Subcutaneous adipose tissue (tissue), 4 donors: Measurements from ENCODE around the gene HOXB5. TPM values are rescaled to one million over a fixed set of nuclear protein-coding genes. Genes with fewer than 3 reads are reported as not detected.

Source experiments
- CTCF ChIP-seq: fragments of 450-650 bp; IDR thresholded peaks from one replicate; pipeline ENCODE4 v1.5.1; 2016; ENCODE audit warnings: low read depth, mild to moderate bottlenecking, control low read depth, antibody characterized with exemption, moderate library complexity
- total RNA-seq, 4 donors: library from RNA; depleted of rRNA; stranded (reverse); fragments of >200 nt; gene quantifications; one replicate each; pipeline ENCODE4 v1.1.0, GENCODE V29; 2016

Gene HOXB5
- total RNA-seq, 4 donors from 2014 or later: 0.22 to 0.51 (median 0.35) TPM

- TF ChIP-seq CTCF: no peak
Observed at GRCh38 chr17:48550502-48551213, 42.9 kb downstream of the HOXB5 start.

GRCh38 chr17:48549914-48550501 lies 43.6 kb downstream of the HOXB5 start:
- no peak for TF ChIP-seq CTCF

- TF ChIP-seq CTCF: no peak
Observed at GRCh38 chr17:48549281-48549630, 44.3 kb downstream of the HOXB5 start.

GRCh38 chr17:48548523-48549280 lies 44.9 kb downstream of the HOXB5 start:
- TF ChIP-seq CTCF: no peak

- TF ChIP-seq CTCF: no peak
Observed at GRCh38 chr17:48547808-48548522, 45.6 kb downstream of the HOXB5 start.

- no peak for TF ChIP-seq CTCF
Observed at GRCh38 chr17:48546924-48547807, 46.4 kb downstream of the HOXB5 start.
